ENCODE data around the gene SDCCAG8. TPM values are rescaled to one million over a fixed set of nuclear protein-coding genes. Genes with fewer than 3 reads are reported as not detected.

Gene SDCCAG8
- total RNA-seq, 1 donor from 2014 or later: 24.5 TPM

DNA sequence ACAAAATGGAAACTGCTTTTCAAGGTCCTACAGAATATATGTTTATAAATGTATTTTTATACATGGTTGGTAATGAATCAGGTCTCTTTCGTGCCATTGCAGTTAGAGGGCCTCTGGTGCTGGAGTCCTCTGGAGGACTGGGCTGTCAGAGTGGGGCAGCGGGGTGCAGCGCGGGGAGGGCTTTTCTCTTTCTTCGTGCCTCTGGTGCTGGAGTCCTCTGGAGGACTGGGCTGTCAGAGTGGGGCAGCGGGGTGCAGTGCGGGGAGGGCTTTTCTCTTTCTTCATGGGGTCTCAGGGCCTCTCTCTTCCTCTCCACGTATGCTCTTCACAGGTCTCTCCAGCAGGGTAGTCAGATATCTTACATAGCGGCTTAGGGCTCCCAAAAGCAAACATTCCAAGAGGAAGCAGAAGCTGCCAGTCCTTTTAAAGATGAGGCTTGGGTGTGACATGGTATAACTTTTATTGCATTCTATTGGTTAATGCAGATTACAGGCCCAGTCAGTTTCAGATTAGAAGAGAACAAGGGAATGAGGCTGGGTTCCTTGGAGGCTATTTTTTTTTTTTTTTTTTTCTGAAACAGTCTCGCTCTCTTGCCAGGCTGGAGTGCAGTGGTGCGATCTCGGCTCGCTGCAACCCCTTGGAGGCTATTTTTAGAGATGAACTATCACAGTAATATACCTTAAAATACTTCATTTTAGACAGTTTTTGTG is 13.1 kb downstream of the SDCCAG8 start:
- H3K4me2 ChIP-seq (ENCODE audit: low read length): peak overlapping the region; percentile 58
- TF ChIP-seq, protein P1, sequence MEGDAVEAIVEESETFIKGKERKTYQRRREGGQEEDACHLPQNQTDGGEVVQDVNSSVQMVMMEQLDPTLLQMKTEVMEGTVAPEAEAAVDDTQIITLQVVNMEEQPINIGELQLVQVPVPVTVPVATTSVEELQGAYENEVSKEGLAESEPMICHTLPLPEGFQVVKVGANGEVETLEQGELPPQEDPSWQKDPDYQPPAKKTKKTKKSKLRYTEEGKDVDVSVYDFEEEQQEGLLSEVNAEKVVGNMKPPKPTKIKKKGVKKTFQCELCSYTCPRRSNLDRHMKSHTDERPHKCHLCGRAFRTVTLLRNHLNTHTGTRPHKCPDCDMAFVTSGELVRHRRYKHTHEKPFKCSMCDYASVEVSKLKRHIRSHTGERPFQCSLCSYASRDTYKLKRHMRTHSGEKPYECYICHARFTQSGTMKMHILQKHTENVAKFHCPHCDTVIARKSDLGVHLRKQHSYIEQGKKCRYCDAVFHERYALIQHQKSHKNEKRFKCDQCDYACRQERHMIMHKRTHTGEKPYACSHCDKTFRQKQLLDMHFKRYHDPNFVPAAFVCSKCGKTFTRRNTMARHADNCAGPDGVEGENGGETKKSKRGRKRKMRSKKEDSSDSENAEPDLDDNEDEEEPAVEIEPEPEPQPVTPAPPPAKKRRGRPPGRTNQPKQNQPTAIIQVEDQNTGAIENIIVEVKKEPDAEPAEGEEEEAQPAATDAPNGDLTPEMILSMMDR (IDR thresholded peaks at IDR 0.05; ENCODE audit: insufficient read depth, low read depth, low read length): no peak
- no peak for TF ChIP-seq EZH2 (IDR thresholded peaks at IDR 0.05; ENCODE audit: insufficient read depth, low read length)
- no peaks in the 10 kb centered on the region for H4K20me1 ChIP-seq (ENCODE audit: insufficient read depth, low read length)
- H3K79me2 ChIP-seq (ENCODE audit: insufficient read depth, low read length): peaks cover 46% of the 10 kb centered on the region
- peaks cover 68% of the 10 kb centered on the region for H3K4me1 ChIP-seq (ENCODE audit: insufficient read depth, low read length)
- peak overlapping the region; percentile 76 for H3K9ac ChIP-seq (ENCODE audit: low read length)
- no peaks in the 10 kb centered on the region for H3K9me3 Mint-ChIP-seq (ENCODE audit: unreplicated experiment)
- no peaks in the 10 kb centered on the region for H3K36me3 ChIP-seq (ENCODE audit: insufficient read depth, low read length)
- no peaks in the 10 kb centered on the region for H3K9me3 ChIP-seq (ENCODE audit: insufficient read depth, low read depth, low read length)
- peak overlapping the region; percentile 75 for H3K27ac Mint-ChIP-seq (ENCODE audit: unreplicated experiment)
- H3K27ac ChIP-seq (ENCODE audit: low read depth, low read length): peak overlapping the region; percentile 91
- no peaks in the 10 kb centered on the region for H3K27me3 ChIP-seq (ENCODE audit: insufficient read depth, low read length)
- FAIRE-seq (no peak), DNase-seq (ENCODE audit: low read depth) (peak; percentile 72)
- peaks cover 4% of the 10 kb centered on the region for H3K36me3 Mint-ChIP-seq (ENCODE audit: low read depth, unreplicated experiment)
- no peak overlapping the region for H3K4me3 Mint-ChIP-seq (ENCODE audit: unreplicated experiment)
- no peak overlapping the region for H2AFZ ChIP-seq (ENCODE audit: low read depth, low read length)
- no peaks in the 10 kb centered on the region for H3K27me3 Mint-ChIP-seq (ENCODE audit: low read depth, unreplicated experiment)
- peaks cover 47% of the 10 kb centered on the region for H3K4me1 Mint-ChIP-seq (ENCODE audit: low read depth, unreplicated experiment)
- H3K4me3 ChIP-seq (ENCODE audit: insufficient read depth, low read depth, low read length): peak overlapping the region; percentile 0

DNA sequence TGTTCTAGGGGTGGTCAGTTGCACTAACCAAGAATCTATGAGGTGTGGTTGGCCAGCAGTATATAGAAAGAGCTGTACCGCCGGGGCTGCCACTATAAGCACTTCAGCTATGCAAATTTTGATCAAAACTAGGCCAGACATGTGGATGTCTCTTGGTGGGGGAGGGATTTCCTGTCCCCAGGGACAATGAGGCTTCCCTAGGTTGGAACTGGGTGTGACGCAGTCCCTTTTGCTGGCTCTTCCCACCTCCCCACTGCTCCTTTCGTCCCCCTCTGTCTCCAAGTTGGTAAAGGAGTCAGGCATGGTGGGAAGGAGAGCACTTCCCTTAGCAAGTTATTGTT is 13.6 kb downstream of the SDCCAG8 start:
- DNase-seq (ENCODE audit: low read depth): no peak
- H3K27me3 ChIP-seq (ENCODE audit: insufficient read depth, low read length): no peaks in the 10 kb centered on the region
- H3K36me3 ChIP-seq (ENCODE audit: insufficient read depth, low read length): peaks cover under 1% of the 10 kb centered on the region
- peak overlapping the region; percentile 75 for H3K27ac Mint-ChIP-seq (ENCODE audit: unreplicated experiment)
- peaks cover 47% of the 10 kb centered on the region for H3K79me2 ChIP-seq (ENCODE audit: insufficient read depth, low read length)
- peak overlapping the region; percentile 76 for H3K9ac ChIP-seq (ENCODE audit: low read length)
- no peak for FAIRE-seq
- H3K4me3 Mint-ChIP-seq (ENCODE audit: unreplicated experiment): no peak overlapping the region
- no peaks in the 10 kb centered on the region for H3K27me3 Mint-ChIP-seq (ENCODE audit: low read depth, unreplicated experiment)
- H3K4me2 ChIP-seq (ENCODE audit: low read length): peak overlapping the region; percentile 58
- H4K20me1 ChIP-seq (ENCODE audit: insufficient read depth, low read length): no peaks in the 10 kb centered on the region
- peaks cover 65% of the 10 kb centered on the region for H3K4me1 ChIP-seq (ENCODE audit: insufficient read depth, low read length)
- TF ChIP-seq, protein P1 (IDR thresholded peaks at IDR 0.05; ENCODE audit: insufficient read depth, low read depth, low read length): no peak
- TF ChIP-seq EZH2 (IDR thresholded peaks at IDR 0.05; ENCODE audit: insufficient read depth, low read length): no peak
- H3K4me1 Mint-ChIP-seq (ENCODE audit: low read depth, unreplicated experiment): peaks cover 47% of the 10 kb centered on the region
- H3K9me3 ChIP-seq (ENCODE audit: insufficient read depth, low read depth, low read length): no peaks in the 10 kb centered on the region
- H3K27ac ChIP-seq (ENCODE audit: low read depth, low read length): peak overlapping the region; percentile 91
- H3K36me3 Mint-ChIP-seq (ENCODE audit: low read depth, unreplicated experiment): peaks cover 7% of the 10 kb centered on the region
- H3K9me3 Mint-ChIP-seq (ENCODE audit: unreplicated experiment): no peaks in the 10 kb centered on the region
- no peak overlapping the region for H3K4me3 ChIP-seq (ENCODE audit: insufficient read depth, low read depth, low read length)
- H2AFZ ChIP-seq (ENCODE audit: low read depth, low read length): no peak overlapping the region

Measured in astrocyte (in vitro differentiated cells and primary cell).